Ascending aorta (tissue), 2 donors: ENCODE results near the gene RASGRP2. TPM values are rescaled to one million over a fixed set of nuclear protein-coding genes. Genes with fewer than 3 reads are reported as not detected.

ENCODE experiments used
- DNase-seq, 2 donors: peaks; one replicate each; pipeline ENCODE4 v3.0.0-alpha.2; 2019; ENCODE audit warnings: low spot score in 2 of 2
- H3K27ac ChIP-seq, 2 donors: fragments of 200-600 bp; sonication (generic); one replicate each; pipeline ENCODE4 v1.5.1; 2016 to 2017; ENCODE audit warnings: mild to moderate bottlenecking in 1 of 2
- H3K27me3 ChIP-seq: fragments of 200-600 bp; sonication (generic); one replicate; pipeline ENCODE4 v1.5.1; 2017
- H3K36me3 ChIP-seq, 2 donors: fragments of 200-600 bp; sonication (generic); one replicate each; pipeline ENCODE4 v1.5.1; 2016
- H3K4me1 ChIP-seq, 2 donors: fragments of 200-600 bp; sonication (generic); one replicate each; pipeline ENCODE4 v1.5.1; 2016 to 2017; ENCODE audit warnings: mild to moderate bottlenecking in 1 of 2
- H3K4me3 ChIP-seq, 2 donors: fragments of 200-600 bp; sonication (generic); one replicate each; pipeline ENCODE4 v1.5.1; 2016 to 2017; ENCODE audit warnings: mild to moderate bottlenecking in 1 of 2
- H3K9me3 ChIP-seq, 2 donors: fragments of 200-600 bp; sonication (generic); one replicate each; pipeline ENCODE4 v1.5.1; 2016
- intact Hi-C: fragments of 100-400 bp; cut with DNase I; formaldehyde crosslinking; loops from one replicate; pipeline ENCODE4 v1.15.1; 2023
- total RNA-seq: library from RNA; depleted of rRNA; stranded (reverse); fragments of >200 nt; gene quantifications from one replicate; pipeline ENCODE4 v1.1.0, GENCODE V29; 2016
- TF ChIP-seq, protein P1 (sequence below), 3 experiments: fragments of 200-600 bp in 2 of 3; fragments of 450-650 bp in 1 of 3; sonication (generic) in 2 of 3; IDR thresholded peaks; one replicate each; pipeline ENCODE4 v1.5.1; 2016 to 2019; ENCODE audit warnings: antibody characterized with exemption in 3 of 3, mild to moderate bottlenecking in 1 of 3, moderate library complexity in 1 of 3

The RASGRP2 gene
- total RNA-seq, 1 donor from 2014 or later: 44.2 TPM

DNA sequence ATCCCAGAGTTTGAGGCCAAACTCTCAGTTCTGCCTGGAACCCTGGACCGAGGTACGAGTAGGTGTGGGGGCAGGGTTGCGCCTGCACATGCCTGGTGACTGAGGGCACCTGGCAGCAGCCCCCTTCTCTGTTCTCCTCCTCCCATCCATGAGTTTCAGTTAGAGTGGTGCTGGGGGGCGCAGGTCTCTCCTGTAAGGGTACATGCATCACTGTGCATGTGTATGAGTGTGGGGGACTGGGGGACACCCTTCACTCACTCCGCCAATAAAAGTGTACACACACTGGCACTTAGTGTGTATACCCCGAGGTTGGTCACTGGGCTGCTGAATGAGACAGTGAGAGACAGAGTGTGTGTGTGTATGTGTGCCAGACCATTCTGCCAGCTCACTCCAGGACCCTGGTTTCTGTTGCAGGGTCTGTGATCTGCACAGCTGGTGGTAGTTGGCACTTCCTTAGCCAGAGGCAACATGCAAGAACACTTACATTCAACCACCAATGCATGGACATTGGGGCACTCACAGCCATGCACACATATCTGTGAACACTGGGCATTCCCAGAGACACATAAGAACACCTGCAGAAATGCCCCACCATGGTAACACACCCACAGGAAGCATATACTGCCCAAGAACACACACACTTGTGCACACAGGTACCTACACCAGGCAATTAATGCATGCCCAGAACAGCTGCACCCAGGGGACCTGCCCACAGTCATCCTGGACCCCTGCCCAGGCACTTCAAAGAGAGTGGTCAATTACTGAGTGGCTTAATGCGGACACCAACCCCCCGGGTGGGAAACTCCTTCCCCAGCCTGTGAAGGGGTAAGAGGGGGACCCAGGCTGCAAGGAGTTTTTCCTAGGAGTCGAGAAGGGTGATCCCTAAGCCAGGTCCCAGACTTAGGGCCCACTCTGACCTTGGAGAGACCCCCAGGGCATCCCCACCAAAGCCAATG, 19.8 kb downstream of the RASGRP2 start:
- no peaks in the 10 kb centered on the region for H3K27me3 ChIP-seq
- H3K27ac ChIP-seq: no peak overlapping the region
- intact Hi-C loops: loop anchor here (1.0 kb wide), 3 partner anchors 36 to 171 kb away; no protein-coding TSS in a partner anchor
- H3K4me1 ChIP-seq: peaks cover 0 to 7% of the 10 kb centered on the region in 2 donors
- TF ChIP-seq, protein P1, sequence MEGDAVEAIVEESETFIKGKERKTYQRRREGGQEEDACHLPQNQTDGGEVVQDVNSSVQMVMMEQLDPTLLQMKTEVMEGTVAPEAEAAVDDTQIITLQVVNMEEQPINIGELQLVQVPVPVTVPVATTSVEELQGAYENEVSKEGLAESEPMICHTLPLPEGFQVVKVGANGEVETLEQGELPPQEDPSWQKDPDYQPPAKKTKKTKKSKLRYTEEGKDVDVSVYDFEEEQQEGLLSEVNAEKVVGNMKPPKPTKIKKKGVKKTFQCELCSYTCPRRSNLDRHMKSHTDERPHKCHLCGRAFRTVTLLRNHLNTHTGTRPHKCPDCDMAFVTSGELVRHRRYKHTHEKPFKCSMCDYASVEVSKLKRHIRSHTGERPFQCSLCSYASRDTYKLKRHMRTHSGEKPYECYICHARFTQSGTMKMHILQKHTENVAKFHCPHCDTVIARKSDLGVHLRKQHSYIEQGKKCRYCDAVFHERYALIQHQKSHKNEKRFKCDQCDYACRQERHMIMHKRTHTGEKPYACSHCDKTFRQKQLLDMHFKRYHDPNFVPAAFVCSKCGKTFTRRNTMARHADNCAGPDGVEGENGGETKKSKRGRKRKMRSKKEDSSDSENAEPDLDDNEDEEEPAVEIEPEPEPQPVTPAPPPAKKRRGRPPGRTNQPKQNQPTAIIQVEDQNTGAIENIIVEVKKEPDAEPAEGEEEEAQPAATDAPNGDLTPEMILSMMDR (IDR thresholded peaks at IDR 0.05): no peak
- no peaks in the 10 kb centered on the region for H3K9me3 ChIP-seq
- no peak overlapping the region for H3K4me3 ChIP-seq
- H3K36me3 ChIP-seq: peaks cover 5 to 8% of the 10 kb centered on the region in 2 donors
- DNase-seq: no peak

DNA sequence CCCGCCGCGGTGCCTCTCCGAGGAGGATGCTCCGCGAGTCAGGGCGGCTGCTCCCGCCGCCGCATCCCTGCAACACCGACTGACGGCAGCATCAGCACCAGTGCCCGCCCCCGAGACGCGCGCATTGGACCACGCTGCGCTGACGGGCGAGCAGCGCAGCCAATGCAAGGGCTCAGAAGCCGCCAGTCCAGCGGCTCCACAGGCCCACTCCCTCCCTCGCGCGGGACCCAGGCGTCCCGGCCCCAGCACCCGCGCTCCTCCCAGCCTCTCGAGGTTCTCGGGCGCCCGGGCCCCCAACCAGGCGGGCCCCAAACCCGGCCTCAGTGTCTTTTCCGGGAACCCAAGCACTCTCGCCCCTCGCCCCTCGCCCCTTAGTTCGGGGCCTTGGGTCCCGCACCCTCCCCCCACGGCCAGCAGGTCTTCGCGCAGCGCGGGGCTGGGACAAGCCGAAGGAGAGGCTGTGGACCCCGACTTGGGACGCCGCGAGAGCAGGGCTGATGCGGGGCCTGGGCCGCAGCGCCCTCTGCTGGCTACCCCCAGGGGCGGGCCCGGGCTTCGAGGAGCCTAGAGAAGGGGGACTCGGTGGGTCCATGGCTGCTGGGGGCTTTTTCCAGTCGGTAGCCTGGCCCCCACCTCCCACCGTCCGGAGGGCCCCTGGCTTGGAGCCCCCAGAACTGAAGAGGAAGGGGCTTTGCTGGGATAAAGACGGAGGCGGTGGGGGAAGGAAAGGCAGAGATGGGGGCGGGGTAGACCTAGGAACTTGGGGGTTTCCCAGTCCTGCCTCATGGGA, 20.6 kb downstream of the RASGRP2 start, which contains the start of gene NRXN2:
Gene NRXN2 (minus strand): TSS at position 81 of the 790 bp plus-strand sequence. CDS start 9,498 bp downstream, outside the sequence.
- H3K9me3 ChIP-seq: no peaks in the 10 kb centered on the region
- intact Hi-C loops: loop anchor here (1.0 kb wide), 3 partner anchors 35 to 170 kb away; no protein-coding TSS in a partner anchor
- no peaks in the 10 kb centered on the region for H3K27me3 ChIP-seq
- TF ChIP-seq, protein P1 (IDR thresholded peaks at IDR 0.05): peak; percentile 94 to 100 (median 96)
- peaks cover 0 to 8% of the 10 kb centered on the region in 2 donors for H3K36me3 ChIP-seq
- peak in 1 of 2 donors; percentile 85 for DNase-seq
- peak within 1 kb of the TSS; percentile 70 to 82 for H3K4me3 ChIP-seq
- peak within 1 kb of the TSS; percentile 36 to 61 for H3K27ac ChIP-seq
- H3K4me1 ChIP-seq: peaks cover 0 to 7% of the 10 kb centered on the region in 2 donors

DNA sequence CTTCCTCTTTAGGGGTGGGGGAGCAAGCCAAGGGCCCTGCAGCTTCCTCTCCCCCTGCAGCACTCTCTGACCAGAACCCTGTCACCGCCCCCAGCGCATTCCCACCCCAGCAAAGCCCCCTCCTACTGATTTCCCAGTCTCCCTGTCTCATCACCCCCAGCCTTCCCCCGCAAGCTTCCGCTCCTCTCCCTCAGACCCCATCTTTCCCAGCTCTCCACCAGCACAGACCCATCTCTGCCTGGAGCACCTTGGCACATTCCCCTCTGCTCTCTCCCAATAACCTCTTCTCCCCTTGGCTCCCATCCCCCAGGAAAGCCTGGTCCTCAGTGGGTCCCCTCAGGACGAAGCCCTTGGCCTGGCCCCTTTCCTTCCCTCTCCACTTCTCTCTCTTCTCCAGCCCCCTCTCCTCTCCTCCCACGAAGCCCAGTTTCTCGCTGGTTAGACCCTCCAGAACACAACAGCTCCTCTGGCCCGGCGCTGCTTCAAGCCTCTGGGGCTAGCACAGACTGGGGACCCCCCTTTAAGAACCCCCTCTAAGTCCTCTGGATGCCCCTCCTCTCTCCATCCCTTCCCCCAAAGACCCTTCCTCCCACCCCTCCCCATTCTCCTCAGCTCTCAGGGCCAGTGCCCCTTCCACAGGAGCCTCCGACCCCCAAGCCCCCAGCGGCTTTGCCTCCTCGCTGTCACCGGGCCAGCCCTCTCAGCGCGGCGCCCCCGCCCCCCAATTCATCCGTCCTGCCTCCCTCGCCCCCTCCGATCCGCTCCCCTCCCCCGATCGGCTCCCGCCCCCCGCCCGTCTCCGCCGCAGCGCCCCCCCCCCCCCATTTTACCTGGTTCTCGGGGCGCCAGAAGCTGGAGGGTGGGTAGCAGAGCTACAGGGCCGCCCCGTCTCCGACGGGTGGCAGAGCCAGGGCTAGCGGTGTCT, 21.5 kb downstream of the RASGRP2 start:
- Histone ChIP-seq H3K27ac (no peak overlapping the region), H3K4me1 (peaks cover 0 to 7% of the 10 kb centered on the region in 2 donors), H3K36me3 (no peaks in the 10 kb centered on the region), H3K27me3 (no peaks in the 10 kb centered on the region), H3K9me3 (no peaks in the 10 kb centered on the region), H3K4me3 (peak overlapping the region; percentile 70 to 82)
- TF ChIP-seq, protein P1 (IDR thresholded peaks at IDR 0.05): no peak
- intact Hi-C loops: loop anchor here (1.0 kb wide), 3 partner anchors 34 to 169 kb away; no protein-coding TSS in a partner anchor
- DNase-seq: no peak

DNA sequence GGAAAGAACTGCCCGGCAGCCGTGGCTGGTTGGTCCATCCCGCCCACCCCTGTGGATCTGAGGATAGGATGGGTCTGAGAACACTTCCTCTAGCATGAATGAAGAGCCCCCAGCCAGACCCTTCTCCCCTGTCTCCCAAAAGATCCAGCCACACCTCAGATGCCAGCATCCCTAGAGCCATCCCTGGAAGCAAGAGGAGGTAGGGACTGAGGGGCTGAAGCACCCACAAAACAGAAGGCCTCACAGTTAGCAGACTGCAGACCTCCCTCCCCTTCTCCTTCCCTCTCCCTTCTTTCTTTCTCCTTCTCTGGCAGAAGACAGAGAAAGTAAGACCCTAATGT, 22.6 kb downstream of the RASGRP2 start:
- H3K27ac ChIP-seq: no peak overlapping the region
- H3K4me1 ChIP-seq: peaks cover 0 to 7% of the 10 kb centered on the region in 2 donors
- H3K4me3 ChIP-seq: no peak overlapping the region
- no peaks in the 10 kb centered on the region for H3K27me3 ChIP-seq
- intact Hi-C loops: no loop called here
- no peaks in the 10 kb centered on the region for H3K9me3 ChIP-seq
- DNase-seq: no peak
- TF ChIP-seq, protein P1 (IDR thresholded peaks at IDR 0.05): no peak
- no peaks in the 10 kb centered on the region for H3K36me3 ChIP-seq
